Activated T-cell treated with anti-CD3 and anti-CD28 coated beads, Interleukin-2, amount 50 U/mL, for 72 hours (primary cell): Measurements from ENCODE around the gene CTDSPL2. TPM values are rescaled to one million over a fixed set of nuclear protein-coding genes. Genes with fewer than 3 reads are reported as not detected.
A peak's percentile ranks its signal among the peaks of the same experiment; 100 is the strongest.
"Not testable (repeated sequence)": the region's sequence is repeated elsewhere in the genome, so short reads cannot be mapped to it uniquely, and the experiment has no call there.

Source experiments
- ATAC-seq, 2 donors: fragments of 150-1000 bp; cut with Tn5 transposase; replicated peaks in 1 of 2; 2 replicates each; pipeline ENCODE4 v1.10.0; 2021; ENCODE audit warnings: moderate library complexity in 2 of 2, mild to moderate bottlenecking in 1 of 2
- DNase-seq, 2 donors: peaks; one replicate each; pipeline ENCODE4 v3.0.0; 2021 to 2022; ENCODE audit warnings: mixed read lengths in 1 of 2
- H3K27ac Mint-ChIP-seq: one replicate; pipeline ENCODE4 v1.8.0; 2022; ENCODE audit warnings: mild to moderate bottlenecking, moderate library complexity, mixed read lengths
- H3K27me3 Mint-ChIP-seq: one replicate; pipeline ENCODE4 v1.8.0; 2022; ENCODE audit warnings: low read depth, mixed read lengths
- H3K36me3 Mint-ChIP-seq, 2 donors: one replicate each; pipeline ENCODE4 v1.8.0; 2022; ENCODE audit warnings: mixed read lengths in 2 of 2, mild to moderate bottlenecking in 1 of 2; ENCODE audit not compliant: insufficient read depth in 2 of 2
- H3K4me1 Mint-ChIP-seq: one replicate; pipeline ENCODE4 v1.8.0; 2022; ENCODE audit warnings: low read depth, mixed read lengths
- H3K4me3 Mint-ChIP-seq, 2 donors: one replicate each; pipeline ENCODE4 v1.8.0; 2022; ENCODE audit warnings: mild to moderate bottlenecking in 2 of 2, mixed read lengths in 2 of 2, moderate library complexity in 2 of 2
- H3K9me3 Mint-ChIP-seq, 2 donors: one replicate each; pipeline ENCODE4 v1.8.0; 2022; ENCODE audit warnings: mixed read lengths in 2 of 2
- total RNA-seq, 2 donors: library from RNA; stranded (reverse); gene quantifications; one replicate each; pipeline ENCODE4 v1.2.3, GENCODE V29; 2022

Gene CTDSPL2
- total RNA-seq, 2 donors from 2014 or later, result 58.7 to 61.2 TPM

DNA sequence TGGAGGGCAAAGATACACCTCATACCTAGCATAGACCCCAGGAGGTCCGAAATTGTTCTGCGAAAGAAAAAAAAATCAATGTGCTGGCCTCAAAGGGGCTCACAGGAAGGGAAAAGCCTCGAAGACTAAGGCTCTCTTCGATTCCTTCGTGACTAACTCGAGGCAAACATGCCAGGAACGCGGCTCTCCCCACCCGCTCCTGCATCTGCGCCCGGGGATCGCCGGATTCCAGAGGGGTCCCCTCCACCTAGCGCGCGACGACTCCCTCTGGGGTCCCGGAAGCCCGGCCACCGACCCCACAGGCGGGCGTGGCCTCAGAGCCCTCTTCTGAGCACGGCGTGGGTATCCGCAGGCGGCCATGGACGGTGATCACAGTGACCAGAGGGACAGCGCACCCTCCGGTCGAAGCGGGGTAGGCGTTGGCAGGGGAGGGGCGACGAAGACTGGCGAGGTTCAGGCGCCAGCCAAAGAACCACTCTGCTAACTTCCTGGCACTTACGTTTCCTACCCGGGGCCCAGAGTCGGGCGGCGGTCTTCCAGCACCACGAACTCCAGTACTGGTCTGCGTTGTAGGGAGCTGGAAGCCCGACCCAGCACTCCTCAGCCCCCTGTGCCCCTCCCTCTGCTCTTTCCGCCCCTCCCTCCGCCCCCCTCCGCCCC lies 109.0 kb downstream of the CTDSPL2 start:
- Mint-ChIP-seq H3K27ac (peak overlapping the region; percentile 93), H3K27me3 (no peaks in the 10 kb centered on the region), H3K36me3 (peaks cover 3 to 32% of the 10 kb centered on the region in 2 donors), H3K4me1 (peaks cover 49% of the 10 kb centered on the region), H3K9me3 (no peaks in the 10 kb centered on the region), H3K4me3 (peak overlapping the region; percentile 93 to 95)
- ATAC-seq, result peak; percentile 72 to 76
- peak; percentile 83 to 85 for DNase-seq

DNA sequence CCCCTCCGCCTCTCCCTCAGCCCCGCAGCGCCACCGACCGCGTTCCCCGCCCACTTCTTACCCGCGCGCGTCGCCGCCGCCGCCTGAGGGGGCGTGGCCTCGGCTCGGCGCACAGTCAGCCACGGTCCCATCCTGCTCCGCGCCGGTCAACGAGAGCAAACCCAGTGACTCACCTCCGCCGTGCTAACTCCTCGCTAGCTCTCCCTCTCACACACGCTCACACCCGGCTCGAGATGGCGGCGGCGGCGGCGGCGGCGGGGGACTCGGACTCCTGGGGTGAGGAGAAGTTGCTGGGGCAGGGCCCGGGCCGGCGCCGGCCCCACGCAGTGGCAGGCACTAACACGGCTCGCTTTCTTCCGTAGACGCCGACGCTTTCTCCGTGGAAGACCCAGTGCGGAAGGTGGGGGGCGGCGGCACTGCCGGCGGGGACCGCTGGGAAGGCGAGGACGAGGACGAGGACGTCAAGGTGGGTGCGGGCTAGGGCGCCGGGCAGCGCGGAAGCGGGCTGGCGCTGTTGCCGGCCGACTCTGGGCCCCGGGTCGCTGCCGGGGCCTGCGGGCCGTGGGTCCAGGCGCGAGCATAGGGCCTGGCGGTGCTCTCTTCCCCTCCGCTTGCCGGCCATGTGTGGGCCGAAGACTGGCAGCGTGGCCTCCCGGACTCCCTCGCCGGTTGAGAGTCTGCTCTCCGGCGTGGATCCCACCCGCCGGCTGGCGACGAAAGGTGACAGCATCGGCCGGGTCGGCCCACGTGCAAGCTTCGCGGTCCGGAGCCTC lies 109.7 kb downstream of the CTDSPL2 start, which contains the start of gene EIF3J:
Gene EIF3J, plus strand, starts transcription at position 186 of the 773 bp plus-strand sequence. Its CDS starts 48 bp downstream, at position 234.
- Mint-ChIP-seq H3K9me3 (no peaks in the 10 kb centered on the region), H3K27me3 (no peaks in the 10 kb centered on the region), H3K4me1 (peaks cover 56% of the 10 kb centered on the region), H3K36me3 (peaks cover 6 to 39% of the 10 kb centered on the region in 2 donors), H3K4me3 (peak within 1 kb of the TSS; percentile 93 to 95), H3K27ac (peak within 1 kb of the TSS; percentile 93)
- peak; percentile 96 to 97 for DNase-seq
- peak; percentile 95 to 96 for ATAC-seq

DNA sequence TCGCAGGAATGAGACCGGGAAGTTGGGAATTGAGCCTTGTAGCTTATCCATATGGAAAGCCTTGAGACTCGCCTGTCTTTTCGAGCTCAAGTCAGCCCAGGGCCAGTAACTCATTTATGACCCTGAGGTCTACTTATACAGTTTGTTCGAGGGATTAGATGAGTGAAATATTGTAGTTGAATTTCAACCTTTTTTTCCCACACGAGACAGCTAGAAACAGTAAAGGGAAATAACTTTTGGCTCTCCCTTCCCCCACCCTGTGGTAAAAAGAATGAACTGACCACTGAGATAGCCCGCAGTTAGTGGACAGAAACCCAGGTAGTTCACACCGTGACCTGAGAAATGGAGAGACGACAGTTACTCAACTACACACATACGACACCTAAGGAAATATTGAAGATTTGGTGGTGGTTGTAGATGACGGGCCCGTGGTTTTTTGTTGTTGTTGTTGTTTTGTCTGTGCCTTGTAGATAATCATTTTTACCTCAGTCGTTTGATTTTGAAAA lies 110.4 kb downstream of the CTDSPL2 start:
- Mint-ChIP-seq H3K4me1 (peaks cover 62% of the 10 kb centered on the region), H3K36me3 (peaks cover 6 to 40% of the 10 kb centered on the region in 2 donors), H3K27ac (peak overlapping the region; percentile 93), H3K4me3 (peak overlapping the region; percentile 93 to 95), H3K9me3 (no peaks in the 10 kb centered on the region), H3K27me3 (no peaks in the 10 kb centered on the region)
- DNase-seq, result peak in 1 of 2 donors; percentile 16
- ATAC-seq, result no peak

DNA sequence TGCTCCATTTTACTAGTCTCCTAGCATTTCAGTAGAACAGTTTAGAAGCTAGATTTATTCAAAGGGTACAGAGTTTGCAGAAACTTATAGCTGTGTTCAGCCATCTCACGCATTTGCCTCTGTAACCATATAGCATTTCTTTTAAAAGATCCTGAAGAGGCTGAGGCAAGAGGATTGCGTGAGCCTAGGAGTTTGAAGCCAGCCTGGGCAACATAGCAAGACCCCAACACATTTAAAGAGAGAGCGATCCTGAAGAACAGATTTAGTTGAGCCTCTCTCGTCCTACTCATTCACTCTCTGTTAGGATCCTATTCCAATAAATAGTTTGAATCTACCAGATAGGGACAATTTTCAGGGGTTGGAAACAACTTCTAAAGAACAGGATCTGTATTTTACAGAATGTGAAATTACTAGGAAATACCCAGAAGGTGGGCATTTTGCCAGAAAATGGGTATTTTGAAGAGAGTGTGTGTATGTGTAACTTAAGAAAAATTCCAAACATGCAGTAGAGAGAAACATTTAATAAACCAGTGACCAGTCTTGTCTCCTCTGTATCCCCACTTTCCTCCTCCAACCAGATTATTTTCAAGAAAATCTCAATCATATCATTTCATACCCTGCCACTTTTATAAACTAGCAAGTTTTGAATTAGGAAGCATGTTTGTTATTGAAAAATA lies 114.0 kb downstream of the CTDSPL2 start:
- Mint-ChIP-seq H3K27ac (no peak overlapping the region), H3K36me3 (peaks cover 8 to 43% of the 10 kb centered on the region in 2 donors), H3K9me3 (peaks cover 0 to 3% of the 10 kb centered on the region in 2 donors), H3K27me3 (no peaks in the 10 kb centered on the region), H3K4me3 (peak overlapping the region; percentile 13 to 26), H3K4me1 (peaks cover 76% of the 10 kb centered on the region)
- ATAC-seq (no peak), DNase-seq (no peak)

DNA sequence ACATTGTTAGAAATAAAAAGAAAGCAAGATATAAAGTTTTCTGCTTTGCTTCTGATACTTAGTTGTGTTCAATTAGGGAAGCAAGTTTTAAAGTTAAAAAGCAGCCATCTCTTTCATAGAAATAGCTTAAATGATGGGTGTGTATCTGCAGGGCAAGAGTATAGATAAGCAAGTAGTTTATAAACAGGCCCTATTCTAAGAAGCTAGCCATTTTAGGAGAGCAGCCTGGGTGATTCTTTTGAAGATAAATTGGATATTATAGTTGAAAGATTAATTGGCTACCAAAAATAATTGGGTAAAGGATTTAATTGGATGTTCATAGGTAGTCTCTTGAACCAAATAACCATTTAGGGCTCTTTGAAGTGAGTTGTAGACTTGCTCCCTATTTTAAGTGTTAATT lies 115.2 kb downstream of the CTDSPL2 start:
- Mint-ChIP-seq H3K36me3 (peaks cover 8 to 44% of the 10 kb centered on the region in 2 donors), H3K27me3 (no peaks in the 10 kb centered on the region), H3K4me3 (peak overlapping the region; percentile 8 to 26), H3K27ac (peak overlapping the region; percentile 77), H3K4me1 (peaks cover 88% of the 10 kb centered on the region), H3K9me3 (peaks cover 0 to 3% of the 10 kb centered on the region in 2 donors)
- DNase-seq, result no peak
- ATAC-seq, result no peak

DNA sequence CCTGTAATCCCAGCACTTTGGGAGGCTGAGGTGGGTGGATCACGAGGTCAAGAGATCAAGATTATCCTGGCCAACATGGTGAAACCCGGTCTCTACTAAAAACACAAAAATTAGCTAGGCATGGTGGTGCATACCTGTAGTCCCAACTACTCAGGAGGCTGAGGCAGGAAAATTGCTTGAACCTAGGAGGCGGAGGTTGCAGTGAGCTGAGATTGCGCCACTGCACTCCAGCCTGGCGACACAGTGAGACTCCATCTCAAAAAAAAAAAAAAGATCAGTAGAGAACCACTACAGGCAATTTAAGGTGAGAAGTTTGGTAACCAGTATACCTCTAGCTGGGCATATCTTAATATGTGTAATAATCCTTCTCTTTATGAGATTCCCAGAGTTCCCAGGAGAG lies 117.3 kb downstream of the CTDSPL2 start:
- H3K9me3 Mint-ChIP-seq, result not testable (repeated sequence)
- H3K4me1 Mint-ChIP-seq, result peaks cover 88% of the 10 kb centered on the region
- H3K36me3 Mint-ChIP-seq, result peaks cover 6 to 37% of the 10 kb centered on the region in 2 donors

DNA sequence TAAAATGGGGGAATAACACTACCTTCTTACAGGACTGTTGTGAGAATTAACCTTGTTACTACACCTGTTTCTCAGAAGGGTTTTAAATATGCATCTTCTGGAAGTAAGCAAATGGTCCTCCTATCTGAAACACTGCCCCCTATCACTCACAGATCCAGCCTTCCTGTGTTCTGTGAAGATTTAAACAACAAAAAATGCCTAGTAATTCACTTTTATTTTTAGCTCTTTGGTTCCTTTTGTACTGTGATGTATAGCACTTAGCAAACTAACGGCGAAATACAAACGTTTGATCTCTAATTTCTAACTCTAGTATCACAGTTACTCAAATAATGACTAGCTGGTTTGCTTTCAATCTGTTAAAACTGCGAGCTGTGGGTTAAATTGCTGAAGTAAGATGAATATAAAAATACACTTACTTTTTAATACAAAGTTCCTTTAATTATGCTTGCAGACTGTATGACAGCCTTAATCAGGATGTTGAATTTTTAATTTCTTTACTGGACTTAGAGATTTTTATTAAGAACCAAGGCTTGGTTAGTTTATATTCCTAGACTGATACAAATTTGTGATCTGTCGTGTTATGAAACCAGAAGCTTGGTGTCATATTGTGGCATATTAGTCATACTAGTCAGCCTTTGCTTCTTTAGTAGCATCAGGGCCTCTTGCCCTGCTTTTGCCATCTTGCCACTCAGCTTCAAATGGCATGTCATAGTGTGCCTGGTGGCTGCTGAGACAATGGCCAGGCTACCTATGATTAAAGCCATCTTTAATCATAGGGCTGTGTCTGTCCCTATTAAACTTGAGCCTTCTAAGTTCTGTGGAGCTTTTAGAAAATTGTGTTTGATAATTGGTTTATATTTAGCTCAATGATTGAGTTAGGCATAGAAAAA lies 118.7 kb downstream of the CTDSPL2 start:
- Mint-ChIP-seq H3K36me3 (peaks cover 6 to 38% of the 10 kb centered on the region in 2 donors), H3K4me1 (peaks cover 74% of the 10 kb centered on the region), H3K4me3 (peak overlapping the region; percentile 53 to 71), H3K9me3 (peaks cover 0 to 3% of the 10 kb centered on the region in 2 donors), H3K27ac (peak overlapping the region; percentile 80), H3K27me3 (no peaks in the 10 kb centered on the region)
- ATAC-seq (peak; percentile 96), DNase-seq (peak; percentile 66 to 72)

More for the DNA sequence above, 117.3 kb downstream of the CTDSPL2 start:
- not testable (repeated sequence) for H3K27me3 Mint-ChIP-seq, H3K27ac Mint-ChIP-seq, ATAC-seq, DNase-seq
- H3K4me3 Mint-ChIP-seq, result peak overlapping the region; percentile 50 to 51

DNA sequence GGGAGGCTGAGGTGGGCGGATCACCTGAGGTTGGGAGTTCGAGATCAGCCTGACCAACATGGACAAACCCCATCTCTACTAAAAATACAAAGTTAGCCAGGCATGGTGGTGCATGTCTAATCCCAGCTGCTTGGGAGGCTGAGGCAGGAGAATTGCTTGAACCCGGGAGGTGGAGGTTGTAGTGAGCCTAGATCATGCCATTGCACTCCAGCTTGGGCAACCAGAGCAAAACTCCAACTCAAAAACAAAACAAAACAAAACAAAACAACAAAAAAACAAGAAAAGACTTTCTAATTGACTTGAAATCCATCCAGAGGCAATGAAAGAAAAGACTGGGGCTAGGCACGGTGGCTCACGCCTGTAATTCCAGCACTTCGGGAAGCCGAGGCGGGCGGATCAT lies 121.7 kb downstream of the CTDSPL2 start:
- H3K36me3 Mint-ChIP-seq, result peaks cover 0 to 26% of the 10 kb centered on the region in 2 donors
- H3K9me3 Mint-ChIP-seq, ATAC-seq, DNase-seq, H3K4me3 Mint-ChIP-seq, H3K27me3 Mint-ChIP-seq: not testable (repeated sequence)
- H3K27ac Mint-ChIP-seq, result peak overlapping the region; percentile 57
- peaks cover 45% of the 10 kb centered on the region for H3K4me1 Mint-ChIP-seq

DNA sequence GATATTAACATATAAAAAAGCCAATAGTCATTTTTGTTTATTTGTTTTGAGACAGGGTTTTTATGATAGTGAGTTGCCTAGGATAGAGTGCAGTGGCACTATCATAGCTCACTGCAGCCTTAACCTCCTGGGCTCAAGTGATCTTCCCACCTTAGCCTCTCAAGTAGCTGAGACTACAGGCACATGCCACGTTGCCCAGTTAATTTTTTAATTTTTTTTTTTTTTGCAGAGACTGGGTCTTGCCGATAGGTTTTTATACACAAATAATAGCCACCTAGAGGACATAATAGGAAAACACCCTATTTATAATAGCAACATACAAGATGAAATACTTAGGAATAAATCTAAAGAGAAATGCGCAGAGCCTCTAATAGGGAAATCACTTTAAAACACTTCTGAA lies 122.8 kb downstream of the CTDSPL2 start:
- H3K27ac Mint-ChIP-seq, result no peak overlapping the region
- H3K4me3 Mint-ChIP-seq, result no peak overlapping the region
- peaks cover 0 to 32% of the 10 kb centered on the region in 2 donors for H3K36me3 Mint-ChIP-seq
- DNase-seq (no peak), ATAC-seq (no peak)
- H3K4me1 Mint-ChIP-seq, result peaks cover 50% of the 10 kb centered on the region
- H3K9me3 Mint-ChIP-seq, result no peaks in the 10 kb centered on the region
- no peaks in the 10 kb centered on the region for H3K27me3 Mint-ChIP-seq

DNA sequence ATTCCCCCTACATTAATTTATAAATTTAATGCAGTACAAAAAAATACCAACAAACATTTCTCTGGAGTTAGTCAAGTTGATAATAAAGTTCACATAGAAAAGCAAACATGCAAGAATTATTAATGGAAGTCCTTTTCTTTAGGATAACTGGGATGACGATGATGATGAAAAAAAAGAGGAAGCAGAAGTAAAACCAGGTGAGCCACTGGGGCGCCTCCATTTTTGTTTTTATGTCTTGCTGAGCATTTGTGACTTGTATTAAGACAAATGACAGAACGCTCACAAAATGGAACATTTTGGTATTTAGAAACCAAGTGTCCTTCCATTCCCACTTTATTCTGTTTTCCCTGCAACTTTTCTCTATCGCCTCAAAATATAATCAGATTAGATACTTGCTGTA lies 123.3 kb downstream of the CTDSPL2 start:
- Mint-ChIP-seq H3K9me3 (no peaks in the 10 kb centered on the region), H3K36me3 (peaks cover 0 to 35% of the 10 kb centered on the region in 2 donors), H3K27ac (peak overlapping the region; percentile 25), H3K4me1 (peaks cover 52% of the 10 kb centered on the region), H3K27me3 (no peaks in the 10 kb centered on the region), H3K4me3 (no peak overlapping the region)
- DNase-seq, result no peak
- ATAC-seq, result no peak

DNA sequence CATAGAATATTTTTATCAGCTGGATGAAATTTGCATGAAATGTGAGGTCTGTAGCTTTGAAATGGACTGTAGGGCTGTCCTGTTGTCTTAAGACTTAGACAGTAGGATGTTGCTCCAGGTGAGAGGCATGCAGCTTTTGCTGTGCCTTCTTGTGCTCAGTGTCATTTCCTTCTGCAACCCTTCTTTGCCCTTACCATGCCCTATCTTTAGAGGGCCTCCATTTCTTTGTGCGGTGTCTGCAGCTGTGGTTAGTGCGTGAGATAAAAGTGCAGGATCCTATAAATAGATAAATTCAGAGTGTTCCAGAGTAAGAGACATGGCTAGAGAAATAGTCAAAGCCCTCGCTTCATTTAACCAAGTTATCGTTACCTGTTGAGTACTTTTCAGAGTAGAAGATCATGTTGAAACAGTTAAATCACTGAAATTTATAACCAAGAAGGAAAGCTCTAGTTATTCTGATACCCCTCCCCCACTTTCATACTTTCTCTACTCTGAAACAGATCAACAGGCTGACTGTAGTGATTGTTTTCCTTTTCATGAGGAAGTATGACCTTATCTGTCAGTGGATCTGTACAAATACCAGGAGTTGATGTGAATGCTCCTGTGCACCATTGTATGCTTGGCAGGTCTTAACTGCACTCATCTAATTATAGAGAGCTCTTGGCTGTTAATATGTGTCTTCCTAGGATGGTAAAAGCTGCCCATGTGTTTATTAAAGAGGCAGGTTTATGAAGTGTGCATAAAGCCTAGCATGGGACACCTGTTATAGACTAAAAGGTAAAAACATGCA lies 127.7 kb downstream of the CTDSPL2 start:
- peaks cover 25% of the 10 kb centered on the region for H3K4me1 Mint-ChIP-seq
- DNase-seq, result no peak
- peak overlapping the region; percentile 47 for H3K27ac Mint-ChIP-seq
- ATAC-seq, result peak; percentile 15 to 30
- H3K36me3 Mint-ChIP-seq, result peaks cover 4 to 47% of the 10 kb centered on the region in 2 donors
- H3K27me3 Mint-ChIP-seq, result no peaks in the 10 kb centered on the region
- no peaks in the 10 kb centered on the region for H3K9me3 Mint-ChIP-seq
- H3K4me3 Mint-ChIP-seq, result no peak overlapping the region
